Cardiac muscle cell (in vitro differentiated cells and primary cell): ENCODE results near the gene ME1. TPM values are rescaled to one million over a fixed set of nuclear protein-coding genes. Genes with fewer than 3 reads are reported as not detected.
"Not testable (repeated sequence)": the region's sequence is repeated elsewhere in the genome, so short reads cannot be mapped to it uniquely, and the experiment has no call there.

Source experiments
- DNase-seq, 2 donors: peaks; one replicate each; pipeline versions ENCODE4 v3.0.0 to v3.0.0-alpha.2; 2010 to 2017; ENCODE audit warnings: low read depth in 1 of 2, low spot score in 1 of 2
- H3K27ac ChIP-seq: fragments of 200-600 bp; sonication (generic); 2 replicates; pipeline ENCODE4 v1.5.1; 2016
- H3K27me3 ChIP-seq: fragments of 200-600 bp; sonication (generic); 2 replicates; pipeline ENCODE4 v1.6.0; 2016; ENCODE audit warnings: control low read depth
- H3K36me3 ChIP-seq: fragments of 200-600 bp; sonication (generic); 2 replicates; pipeline ENCODE4 v1.5.1; 2016; ENCODE audit warnings: control low read depth
- H3K4me1 ChIP-seq: fragments of 200-600 bp; sonication (generic); 2 replicates; pipeline ENCODE4 v1.8.1; 2017; ENCODE audit warnings: low read depth, mild to moderate bottlenecking, mixed run types
- H3K4me3 ChIP-seq: fragments of 200-600 bp; sonication (generic); 2 replicates; pipeline ENCODE4 v1.5.1; 2016; ENCODE audit warnings: mild to moderate bottlenecking
- H3K9me3 ChIP-seq: fragments of 200-600 bp; sonication (generic); 2 replicates; pipeline ENCODE4 v1.5.1; 2017; ENCODE audit warnings: low read depth, mild to moderate bottlenecking, control low read depth
- CTCF ChIP-seq: IDR thresholded peaks from 2 replicates; pipeline ENCODE4 v1.5.1; 2012; ENCODE audit warnings: low read depth, mild to moderate bottlenecking, low read length
- polyA plus RNA-seq: library from polyadenylated mRNA; unstranded; fragments of >200 nt; fragmentation: Nextera tagmentation; extraction: Ambion mirVana; gene quantifications from 2 replicates; pipeline ENCODE4 v1.2.1, GENCODE V29; 2016
- total RNA-seq: library from RNA; depleted of rRNA; stranded (reverse); fragments of >200 nt; gene quantifications from 2 replicates; pipeline ENCODE4 v1.2.3, GENCODE V29; 2016

Gene ME1
- total and polyA plus RNA-seq, 2 experiments from 2014 or later = 2.0 to 6.6 TPM

- Histone ChIP-seq H3K27me3 (no peaks in the 10 kb centered on the region), H3K4me3 (peak overlapping the region; percentile 93), H3K36me3 (peaks cover 37% of the 10 kb centered on the region), H3K27ac (peak overlapping the region; percentile 92), H3K9me3 (no peaks in the 10 kb centered on the region), H3K4me1 (peaks cover 11% of the 10 kb centered on the region)
- peak; percentile 22 to 68 for DNase-seq
- TF ChIP-seq CTCF = no peak
Observed at GRCh38 chr6:83193747-83194566, 236.9 kb downstream of the ME1 start.

GRCh38 chr6:83192871-83193746 lies 237.7 kb downstream of the ME1 start, which contains the start of the genes PGM3 and RWDD2A:
TSS of gene PGM3 (minus strand) at chr6:83193265. CDS start at chr6:83191012, 2,253 bp downstream.
TSS of gene RWDD2A (plus strand) at chr6:83193357. CDS start at chr6:83194452, 1,095 bp downstream.
- H3K36me3 ChIP-seq = peaks cover 44% of the 10 kb centered on the region
- H3K4me1 ChIP-seq = peaks cover 11% of the 10 kb centered on the region
- H3K27ac ChIP-seq = peak within 1 kb of the TSS; percentile 92

GRCh38 chr6:83192456-83192855 lies 238.4 kb downstream of the ME1 start:
- DNase-seq = peak in 1 of 2 donors; percentile 17
- peaks cover 11% of the 10 kb centered on the region for H3K4me1 ChIP-seq
- no peaks in the 10 kb centered on the region for H3K9me3 ChIP-seq
- peak overlapping the region; percentile 92 for H3K27ac ChIP-seq
- H3K27me3 ChIP-seq = no peaks in the 10 kb centered on the region
- TF ChIP-seq CTCF = no peak
- H3K36me3 ChIP-seq = peaks cover 48% of the 10 kb centered on the region
- H3K4me3 ChIP-seq = peak overlapping the region; percentile 93

More at GRCh38 chr6:83192871-83193746, 237.7 kb downstream of the ME1 start, which contains the start of the genes PGM3 and RWDD2A:
- Histone ChIP-seq H3K9me3 (no peaks in the 10 kb centered on the region), H3K4me3 (peak within 1 kb of the TSS; percentile 93), H3K27me3 (no peaks in the 10 kb centered on the region)
- no peak for TF ChIP-seq CTCF
- DNase-seq = peak; percentile 89 to 94

- Histone ChIP-seq H3K4me1 (peaks cover 11% of the 10 kb centered on the region), H3K4me3 (peak overlapping the region; percentile 93), H3K36me3 (peaks cover 51% of the 10 kb centered on the region)
- H3K27ac ChIP-seq, H3K9me3 ChIP-seq, H3K27me3 ChIP-seq, DNase-seq: not testable (repeated sequence)
Observed at GRCh38 chr6:83191974-83192373, 238.9 kb downstream of the ME1 start.

- H3K36me3 ChIP-seq = peaks cover 50% of the 10 kb centered on the region
Observed at GRCh38 chr6:83190626-83191025, 240.2 kb downstream of the ME1 start.

More at GRCh38 chr6:83190626-83191025, 240.2 kb downstream of the ME1 start:
- no peaks in the 10 kb centered on the region for H3K27me3 ChIP-seq
- H3K4me3 ChIP-seq = no peak overlapping the region
- DNase-seq = no peak
- no peaks in the 10 kb centered on the region for H3K9me3 ChIP-seq
- H3K4me1 ChIP-seq = peaks cover 11% of the 10 kb centered on the region
- TF ChIP-seq CTCF = no peak
- H3K27ac ChIP-seq = no peak overlapping the region
